SU-DHL-6 (cell line): ENCODE results near the gene EP300.

Experiments
- CTCF ChIP-seq: fragments of 200-600 bp; sonication (generic); IDR thresholded peaks from one replicate; pipeline ENCODE4 v1.5.1; 2017; ENCODE audit warnings: antibody characterized with exemption, mild to moderate bottlenecking, low read length, moderate library complexity; ENCODE audit not compliant: insufficient read depth, poor library complexity, severe bottlenecking
- EZH2phosphoT487 ChIP-seq: fragments of 200-600 bp; sonication (generic), shearing (Covaris generic); conservative IDR thresholded peaks from 2 replicates; pipeline ENCODE4 v1.6.1; 2018; ENCODE audit warnings: mild to moderate bottlenecking, antibody characterized with exemption, low read length, moderate library complexity, mixed read lengths

- TF ChIP-seq CTCF (no peak), EZH2phosphoT487 (no peak)
Measured at GRCh38 chr22:41193829-41194228, 101.4 kb downstream of the EP300 start.
